Urinary bladder (tissue), 4 donors: Measurements from ENCODE around the gene KLHL42. TPM values are rescaled to one million over a fixed set of nuclear protein-coding genes. Genes with fewer than 3 reads are reported as not detected.

ENCODE experiments used
- DNase-seq: peaks from one replicate; pipeline ENCODE4 v3.0.0-alpha.2; 2015; ENCODE audit errors: extremely low spot score
- H3K27ac ChIP-seq: one replicate; pipeline ENCODE4 v1.5.1; 2013; ENCODE audit warnings: low read depth, mild to moderate bottlenecking, moderate library complexity
- H3K36me3 ChIP-seq: one replicate; pipeline ENCODE4 v1.6.1; 2013; ENCODE audit warnings: mild to moderate bottlenecking, moderate library complexity; ENCODE audit not compliant: insufficient read depth
- H3K4me1 ChIP-seq: one replicate; pipeline ENCODE4 v1.6.1; 2013; ENCODE audit warnings: mild to moderate bottlenecking, moderate library complexity; ENCODE audit not compliant: insufficient read depth
- H3K4me3 ChIP-seq: one replicate; pipeline ENCODE4 v1.5.1; 2013; ENCODE audit warnings: low read depth, low read length
- WGBS: extraction: QIAGEN DNeasy Blood & Tissue Kit; methylation state at CpG from one replicate; pipeline ENCODE4 v1.1.7; 2013; 5-methylcytosine and 5-hydroxymethylcytosine counted together
- polyA plus RNA-seq: library from polyadenylated mRNA; stranded (reverse); fragments of 200-250 nt; gene quantifications from one replicate; pipeline ENCODE4 v1.2.3, GENCODE V29; 2013
- total RNA-seq: library from RNA; depleted of rRNA; stranded (reverse); fragments of >200 nt; gene quantifications from one replicate; pipeline ENCODE4 v1.2.3, GENCODE V29; 2014
- donor health status: healthy with polysubstance abuse.
- donor health status: healthy.

The KLHL42 gene
- total and polyA plus RNA-seq, 2 donors, result 39.5 to 70.0 TPM

DNA sequence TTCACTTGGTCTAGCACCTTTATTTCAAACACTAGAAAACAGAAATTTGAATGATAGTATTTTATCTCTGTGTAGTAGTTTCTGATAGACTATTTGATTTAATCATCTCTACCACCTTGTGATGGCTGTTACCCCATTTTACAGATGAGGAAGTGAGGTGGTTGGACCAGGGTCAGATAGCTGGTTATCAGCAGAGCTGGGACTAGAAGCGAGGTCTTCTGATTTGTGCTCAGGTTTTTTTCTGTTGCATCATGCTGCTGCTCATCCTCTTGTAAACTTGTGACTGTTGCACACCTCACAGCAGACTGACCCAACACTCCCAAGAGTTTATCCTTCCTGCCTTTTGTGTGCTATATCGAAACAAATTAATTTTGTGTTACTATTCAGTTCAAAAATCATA is 10.1 kb downstream of the KLHL42 start:
- no peak for DNase-seq
- Histone ChIP-seq H3K27ac (no peak overlapping the region), H3K4me1 (no peaks in the 10 kb centered on the region), H3K36me3 (no peaks in the 10 kb centered on the region), H3K4me3 (no peak overlapping the region)
- WGBS, result 92% methylated on average over 2 of the region's 2 CpGs

DNA sequence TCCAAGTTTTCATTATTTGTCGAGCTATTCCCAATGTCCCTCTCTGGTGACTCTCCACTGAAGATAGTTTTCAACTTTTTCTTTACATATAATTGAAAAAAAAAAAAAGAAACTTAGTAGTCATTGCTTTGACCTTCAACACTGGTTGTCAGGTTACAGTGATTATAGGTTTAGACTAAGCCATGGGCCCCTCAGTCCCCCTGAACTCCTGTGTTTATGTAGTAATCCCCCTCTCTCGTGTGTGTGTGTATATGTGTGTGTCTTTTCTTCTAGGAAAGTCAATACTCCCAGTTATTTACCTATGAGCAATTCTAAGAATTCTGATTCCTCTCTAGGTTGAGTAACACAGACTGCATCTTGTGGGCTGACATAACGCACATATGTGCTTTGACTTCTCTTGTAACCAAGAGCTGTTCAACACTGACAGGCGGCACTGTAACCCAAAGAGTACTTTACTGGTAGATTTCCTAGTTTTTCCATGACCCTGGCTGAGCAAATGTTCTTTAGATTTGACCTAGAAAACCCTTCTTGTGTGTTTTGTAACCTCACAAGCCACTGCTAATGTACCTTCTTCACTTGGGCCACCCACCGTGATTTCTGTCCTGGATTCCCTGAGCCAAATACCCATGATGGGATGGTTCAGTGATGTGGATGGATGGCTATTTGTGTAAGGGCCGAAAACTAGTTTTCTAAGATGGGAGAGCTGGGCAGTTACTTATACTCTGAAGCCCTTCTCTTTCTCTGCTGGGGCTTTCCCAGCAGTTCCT is 15.0 kb downstream of the KLHL42 start:
- DNase-seq, result no peak
- Histone ChIP-seq H3K36me3 (no peaks in the 10 kb centered on the region), H3K4me3 (no peak overlapping the region), H3K4me1 (no peaks in the 10 kb centered on the region), H3K27ac (no peak overlapping the region)
- WGBS, result 85% methylated on average over 6 of the region's 6 CpGs

DNA sequence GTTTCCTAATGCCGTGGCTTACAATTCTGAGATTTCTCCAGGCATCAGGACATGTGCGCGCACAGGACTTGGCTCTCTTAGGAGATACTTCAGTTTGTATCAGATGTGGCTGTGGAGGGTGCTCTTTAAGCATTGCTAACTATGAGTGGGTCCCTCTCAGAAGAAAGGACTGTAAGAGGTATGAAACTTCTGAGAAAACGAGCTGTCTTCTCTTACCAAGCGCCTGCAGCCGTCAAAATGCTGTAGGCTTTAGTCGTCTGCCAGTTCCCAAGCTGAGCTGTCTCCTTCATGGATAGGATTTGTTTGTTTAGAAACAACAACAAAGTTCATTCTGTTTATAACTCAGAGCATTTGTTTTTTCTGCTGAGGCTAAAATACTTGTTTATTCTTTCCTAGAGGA is 16.1 kb downstream of the KLHL42 start:
- 64% methylated on average over 7 of the region's 7 CpGs for WGBS
- Histone ChIP-seq H3K27ac (no peak overlapping the region), H3K4me1 (no peaks in the 10 kb centered on the region), H3K36me3 (no peaks in the 10 kb centered on the region), H3K4me3 (no peak overlapping the region)
- no peak for DNase-seq

DNA sequence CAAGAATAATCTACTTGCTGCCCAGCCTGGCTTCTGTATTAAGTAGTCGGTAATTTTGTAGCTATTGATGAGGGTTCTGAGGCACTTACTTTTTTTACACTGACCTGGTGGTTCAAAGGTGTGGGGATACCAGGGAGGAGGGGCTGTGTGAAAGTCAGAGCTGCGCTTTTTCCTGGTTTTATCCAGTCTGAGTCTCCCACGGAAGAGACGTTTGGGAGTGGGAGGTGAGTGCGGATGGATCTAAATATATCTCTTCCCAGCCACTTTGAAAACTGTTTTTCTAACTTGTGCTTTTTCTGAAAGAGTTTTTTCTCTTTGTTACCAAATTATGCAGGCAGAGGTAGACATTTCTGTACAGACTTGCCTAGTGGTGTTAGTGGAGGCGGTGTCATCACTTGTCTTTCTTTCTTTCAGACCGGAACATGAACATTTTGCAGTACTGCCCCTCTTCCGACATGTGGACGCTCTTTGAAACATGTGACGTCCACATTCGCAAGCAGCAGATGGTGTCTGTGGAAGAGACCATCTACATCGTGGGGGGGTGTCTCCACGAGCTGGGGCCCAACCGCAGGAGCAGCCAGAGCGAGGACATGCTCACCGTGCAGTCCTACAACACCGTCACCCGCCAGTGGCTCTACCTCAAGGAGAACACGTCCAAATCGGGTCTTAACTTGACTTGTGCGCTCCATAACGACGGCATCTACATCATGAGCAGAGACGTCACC is 17.4 kb downstream of the KLHL42 start:
- Histone ChIP-seq H3K36me3 (no peaks in the 10 kb centered on the region), H3K4me3 (no peak overlapping the region), H3K4me1 (no peaks in the 10 kb centered on the region), H3K27ac (no peak overlapping the region)
- 95% methylated on average over 24 of the region's 24 CpGs for WGBS
- no peak for DNase-seq

DNA sequence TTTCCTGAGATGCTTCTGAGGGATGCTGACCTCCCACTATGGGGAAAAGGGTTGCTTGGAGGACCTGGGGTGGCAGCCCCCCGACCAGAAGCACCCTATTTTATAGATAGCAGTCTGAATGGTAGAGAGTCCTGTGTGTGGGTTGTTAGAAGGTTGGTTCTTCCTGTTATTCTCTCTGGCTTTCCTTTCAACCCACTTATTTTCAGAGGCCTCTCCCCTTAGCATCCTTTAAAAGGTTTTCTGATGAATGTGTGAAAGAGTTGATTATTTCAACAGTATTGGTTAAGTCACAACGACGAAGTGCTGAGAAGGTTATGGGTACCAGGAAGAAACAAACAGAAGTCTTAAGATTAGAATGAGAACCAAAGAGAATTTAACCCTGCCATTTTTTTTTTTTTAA is 20.8 kb downstream of the KLHL42 start:
- 92% methylated on average over 3 of the region's 3 CpGs for WGBS
- Histone ChIP-seq H3K27ac (no peak overlapping the region), H3K4me3 (no peak overlapping the region), H3K36me3 (no peaks in the 10 kb centered on the region), H3K4me1 (no peaks in the 10 kb centered on the region)
- DNase-seq, result no peak

DNA sequence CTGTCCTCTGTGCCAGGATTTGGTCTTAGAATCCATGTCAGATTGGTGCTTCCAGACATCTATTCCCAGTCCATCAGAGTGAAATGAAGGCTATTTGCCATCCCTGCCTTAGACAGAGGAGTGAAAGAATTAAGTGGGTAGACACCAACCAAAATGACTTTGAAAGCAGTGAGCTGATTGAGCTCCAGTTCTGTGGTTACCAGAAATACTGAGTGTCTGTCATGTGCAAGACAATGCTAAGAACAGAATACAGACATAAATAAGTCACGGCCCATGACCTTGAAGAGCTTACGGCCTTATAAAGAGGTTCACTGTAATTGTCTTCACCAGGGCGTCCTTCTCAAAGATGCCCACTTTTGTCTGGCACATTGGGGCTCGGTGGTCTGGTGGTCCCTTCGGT is 21.6 kb downstream of the KLHL42 start:
- H3K4me1 ChIP-seq, result no peaks in the 10 kb centered on the region
- H3K4me3 ChIP-seq, result no peak overlapping the region
- DNase-seq, result no peak
- H3K36me3 ChIP-seq, result no peaks in the 10 kb centered on the region
- no peak overlapping the region for H3K27ac ChIP-seq
- WGBS, result 88% methylated on average over 5 of the region's 5 CpGs

DNA sequence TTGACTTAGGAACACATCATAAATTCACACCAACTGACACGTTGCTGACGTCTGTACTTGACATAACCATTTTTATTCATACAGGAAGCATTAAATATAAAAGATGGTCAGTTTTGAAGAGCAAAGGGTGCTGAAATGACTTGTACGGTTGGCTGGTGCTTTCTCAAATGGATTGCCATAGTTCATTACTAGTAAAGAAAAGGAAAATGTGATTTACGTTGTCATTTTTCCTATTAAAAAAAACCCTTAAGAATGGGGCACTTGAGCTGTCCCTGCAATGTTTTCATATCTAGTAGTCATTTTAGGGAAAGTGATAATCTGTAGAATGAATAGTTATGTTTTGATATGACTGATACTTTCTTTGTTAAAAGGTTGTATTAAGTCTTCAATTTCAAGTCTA is 22.5 kb downstream of the KLHL42 start:
- WGBS, result 62% methylated on average over 4 of the region's 4 CpGs
- H3K27ac ChIP-seq, result no peak overlapping the region
- H3K4me1 ChIP-seq, result no peaks in the 10 kb centered on the region
- H3K4me3 ChIP-seq, result no peak overlapping the region
- no peak for DNase-seq
- no peaks in the 10 kb centered on the region for H3K36me3 ChIP-seq

DNA sequence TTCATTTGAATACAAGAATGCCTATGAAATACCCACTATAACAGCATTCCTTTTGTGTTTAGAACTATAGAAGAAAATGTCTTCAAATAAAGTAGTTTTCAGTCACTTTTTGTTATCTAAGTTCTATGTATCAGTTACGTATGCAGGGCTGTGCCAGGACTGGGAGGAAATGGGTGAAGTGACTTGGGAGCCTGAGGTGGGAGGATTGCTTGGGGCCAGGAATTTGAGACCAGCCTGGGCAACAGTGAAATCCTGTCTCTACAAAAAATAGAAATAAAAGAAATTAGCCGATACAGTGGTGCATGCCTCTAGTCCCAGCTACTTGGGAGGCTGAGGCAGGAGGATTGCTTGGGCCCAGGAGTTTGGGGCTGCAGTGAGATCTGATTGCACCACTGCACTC is 22.9 kb downstream of the KLHL42 start:
- no peaks in the 10 kb centered on the region for H3K36me3 ChIP-seq
- no peaks in the 10 kb centered on the region for H3K4me1 ChIP-seq
- 84% methylated on average over 2 of the region's 2 CpGs for WGBS
- H3K27ac ChIP-seq, result no peak overlapping the region
- no peak for DNase-seq
- no peak overlapping the region for H3K4me3 ChIP-seq

DNA sequence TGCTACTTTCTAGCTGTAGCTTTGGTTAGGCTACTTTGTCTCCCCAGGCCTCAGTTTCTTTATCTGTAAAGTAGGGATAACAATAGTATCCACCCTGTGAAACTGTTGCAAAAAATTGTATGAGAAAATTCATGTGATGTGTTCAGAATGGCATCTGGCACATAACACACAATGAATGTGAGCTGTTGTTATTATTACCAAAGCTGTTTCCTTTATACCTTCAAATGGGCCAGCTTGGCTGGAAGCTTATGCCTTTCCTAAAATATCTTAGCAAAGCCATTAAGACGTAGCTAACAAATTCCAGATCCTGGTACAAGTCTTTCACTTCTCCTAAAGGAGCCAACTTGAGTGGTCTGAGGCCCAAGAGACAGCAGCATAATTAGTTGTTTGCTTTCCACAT is 25.2 kb downstream of the KLHL42 start:
- 0% methylated on average over 1 of the region's 1 CpG for WGBS
- no peak overlapping the region for H3K4me3 ChIP-seq
- H3K36me3 ChIP-seq, result no peaks in the 10 kb centered on the region
- DNase-seq, result no peak
- H3K4me1 ChIP-seq, result no peaks in the 10 kb centered on the region
- no peak overlapping the region for H3K27ac ChIP-seq

DNA sequence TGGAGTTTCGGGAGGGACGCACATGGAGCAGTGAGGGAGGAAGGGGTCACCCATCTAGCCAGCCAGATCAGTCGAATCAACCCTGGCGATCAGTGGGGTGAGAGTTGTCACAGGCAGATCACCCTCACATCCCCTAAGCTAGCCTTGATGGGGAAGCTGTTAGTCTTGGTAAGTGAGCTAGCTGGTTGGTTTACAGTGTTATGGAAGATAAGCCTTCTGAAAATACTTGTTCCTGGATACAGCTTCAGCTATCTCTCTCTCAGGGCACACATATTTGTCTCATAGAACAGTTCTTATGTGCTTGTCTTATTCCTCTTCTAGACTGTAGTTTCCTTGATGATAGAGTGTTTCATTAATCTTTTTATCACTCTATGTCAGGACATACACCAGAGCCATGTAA is 26.2 kb downstream of the KLHL42 start:
- Histone ChIP-seq H3K36me3 (no peaks in the 10 kb centered on the region), H3K27ac (no peak overlapping the region), H3K4me1 (no peaks in the 10 kb centered on the region), H3K4me3 (no peak overlapping the region)
- no peak for DNase-seq
- 87% methylated on average over 4 of the region's 4 CpGs for WGBS

DNA sequence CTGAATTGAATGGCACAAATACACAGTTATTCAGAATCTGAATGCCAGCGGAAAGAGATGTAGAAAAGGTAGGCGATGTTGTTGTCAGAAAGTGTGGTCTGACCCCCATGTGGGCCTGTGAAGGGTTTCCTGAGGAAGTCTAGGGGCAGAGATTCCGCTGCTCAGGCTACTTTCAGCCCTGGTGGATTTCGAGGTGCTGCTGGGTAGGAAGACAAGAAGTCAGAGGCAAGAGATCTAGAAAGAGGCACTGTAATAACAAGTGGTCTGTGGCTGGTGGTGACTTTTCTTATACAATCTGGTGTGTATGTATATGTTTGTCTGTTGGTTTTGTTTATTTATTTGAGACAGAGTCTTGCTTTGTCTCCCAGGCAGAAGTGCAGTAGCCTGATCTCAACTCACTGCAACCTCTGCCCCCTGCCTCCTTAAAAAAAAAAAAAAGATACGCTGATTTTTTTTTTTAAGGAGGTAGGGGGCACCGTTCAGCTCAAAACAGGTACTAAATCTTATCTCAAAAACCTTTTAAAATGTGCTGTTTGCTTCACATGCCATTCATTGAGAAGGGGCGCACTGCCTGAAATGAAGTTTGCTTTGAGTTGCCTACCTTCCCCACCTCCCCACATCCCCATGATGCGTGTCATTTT is 27.1 kb downstream of the KLHL42 start:
- Histone ChIP-seq H3K27ac (no peak overlapping the region), H3K4me3 (no peak overlapping the region), H3K4me1 (no peaks in the 10 kb centered on the region), H3K36me3 (no peaks in the 10 kb centered on the region)
- 75% methylated on average over 8 of the region's 8 CpGs for WGBS
- no peak for DNase-seq

DNA sequence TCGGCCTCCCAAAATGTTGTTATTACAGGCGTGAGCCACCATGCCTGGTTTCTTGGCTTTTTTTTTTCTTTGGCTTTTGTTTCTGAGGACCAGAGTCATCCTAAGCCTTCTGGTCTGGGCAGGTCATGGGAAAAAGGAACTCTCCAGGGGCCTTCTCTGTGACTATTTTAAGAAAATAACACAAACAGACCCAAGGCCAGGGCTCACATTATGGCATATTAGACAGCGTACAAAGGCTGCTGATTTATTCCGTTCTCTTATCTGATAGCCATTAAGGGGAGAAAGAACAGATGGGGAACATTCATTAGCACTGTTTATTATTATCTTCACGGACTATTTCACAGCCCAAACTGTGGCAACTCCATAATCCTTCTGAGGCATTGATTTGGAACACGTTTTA is 28.8 kb downstream of the KLHL42 start:
- Histone ChIP-seq H3K4me3 (no peak overlapping the region), H3K36me3 (no peaks in the 10 kb centered on the region), H3K4me1 (no peaks in the 10 kb centered on the region), H3K27ac (no peak overlapping the region)
- WGBS, result 49% methylated on average over 6 of the region's 6 CpGs
- no peak for DNase-seq

DNA sequence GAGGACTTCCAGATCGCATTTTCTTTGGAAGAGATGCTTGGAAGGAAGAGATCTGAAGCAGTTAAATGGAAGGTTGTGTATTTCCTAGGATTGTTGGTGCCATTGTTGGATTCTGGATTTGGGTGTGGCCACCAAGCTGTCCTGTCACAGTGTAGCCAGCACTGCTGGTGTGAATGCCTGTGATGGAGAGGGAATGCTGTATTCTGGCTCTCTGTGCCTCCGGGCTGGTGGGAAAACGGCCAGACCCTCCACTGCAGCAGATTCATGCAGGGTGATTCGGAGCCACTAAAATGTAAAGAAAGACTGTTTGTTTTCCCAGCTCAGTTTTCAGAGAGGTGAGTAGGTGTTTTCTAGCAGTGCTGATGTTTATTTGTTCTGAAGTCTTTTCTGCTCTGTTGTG is 30.7 kb downstream of the KLHL42 start:
- Histone ChIP-seq H3K4me1 (no peaks in the 10 kb centered on the region), H3K4me3 (no peak overlapping the region), H3K36me3 (no peaks in the 10 kb centered on the region), H3K27ac (no peak overlapping the region)
- WGBS, result 51% methylated on average over 4 of the region's 4 CpGs
- DNase-seq, result no peak

DNA sequence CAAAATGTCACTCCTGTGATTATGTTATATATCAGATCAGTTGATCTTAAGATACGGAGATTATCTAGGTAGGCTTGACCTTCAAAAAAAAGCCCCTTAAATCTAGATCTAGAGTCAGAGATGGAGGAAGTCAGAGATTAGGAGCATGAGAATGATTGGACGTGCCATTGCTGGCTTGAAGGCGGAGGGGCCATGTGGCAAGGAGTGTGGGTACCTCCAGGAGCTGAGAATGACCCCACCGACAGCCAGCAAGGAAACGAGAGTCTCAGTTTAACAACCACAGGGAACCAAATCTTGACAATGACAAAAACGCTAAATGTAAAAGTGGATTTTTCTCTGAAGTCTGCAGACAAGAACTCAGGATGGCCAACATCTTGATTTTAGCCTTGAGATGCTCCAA is 32.5 kb downstream of the KLHL42 start:
- 77% methylated on average over 6 of the region's 6 CpGs for WGBS
- Histone ChIP-seq H3K36me3 (no peaks in the 10 kb centered on the region), H3K27ac (no peak overlapping the region), H3K4me1 (no peaks in the 10 kb centered on the region), H3K4me3 (no peak overlapping the region)
- no peak for DNase-seq
